GM18519 (cell line): ENCODE results near the gene ARSG.
A peak's percentile ranks its signal among the peaks of the same experiment; 100 is the strongest.

Experiments
- ATAC-seq: cut with Tn5 transposase; IDR thresholded peaks from one replicate; pipeline ENCODE4 v1.9.1; 2021; ENCODE audit warnings: mild to moderate bottlenecking, moderate library complexity; ENCODE audit not compliant: unreplicated experiment, low FRiP score

Gene ARSG

GRCh38 chr17:68461589-68461988 lies 170.3 kb downstream of the ARSG start:
- ATAC-seq, result no peak

DNA sequence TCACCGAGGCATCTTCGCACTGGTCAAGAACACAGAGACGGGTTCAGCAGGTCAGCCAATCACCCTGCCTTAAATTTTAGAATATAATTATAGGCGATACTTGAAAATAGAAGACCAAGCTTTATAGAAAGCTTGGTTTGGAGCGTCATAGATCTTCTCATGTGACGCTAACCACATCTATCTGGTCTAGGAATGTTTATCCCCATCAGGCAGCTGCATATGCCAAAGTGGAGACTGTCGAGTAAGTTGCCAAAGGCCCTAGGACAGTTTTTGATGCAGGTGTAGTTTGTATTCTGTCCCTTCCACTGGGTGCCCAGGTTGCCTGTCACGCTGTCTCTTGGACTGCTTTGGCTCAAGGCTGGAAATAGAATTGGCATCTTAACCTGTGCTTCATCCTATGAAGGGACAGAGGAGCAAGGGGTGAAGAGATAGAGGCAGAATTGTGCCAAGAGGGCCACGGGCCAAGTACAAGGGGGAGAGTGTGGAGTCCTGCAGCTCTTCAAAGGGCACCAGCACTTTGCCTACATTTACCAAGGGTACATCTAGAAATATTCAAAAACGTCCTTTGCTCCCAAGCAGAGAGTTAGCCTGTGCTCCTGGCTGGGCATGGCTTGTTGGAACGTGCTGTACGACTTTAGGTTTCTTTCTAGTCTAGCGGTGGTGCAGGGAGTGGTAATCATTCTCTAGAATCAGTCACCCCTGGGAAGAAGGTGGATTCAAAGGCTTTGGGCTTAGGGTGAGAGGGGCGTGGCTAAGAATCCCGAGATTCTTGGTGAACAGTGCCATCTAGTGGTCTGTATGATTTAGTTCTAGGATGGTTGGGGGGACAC lies 171.3 kb downstream of the ARSG start:
- ATAC-seq, result peak; percentile 32

GRCh38 chr17:68463211-68464019 lies 172.1 kb downstream of the ARSG start:
- ATAC-seq, result no peak

- no peak for ATAC-seq
Observed at GRCh38 chr17:68468334-68468733, 177.0 kb downstream of the ARSG start.

GRCh38 chr17:68468788-68469187 lies 177.5 kb downstream of the ARSG start:
- no peak for ATAC-seq
